Measurements from ENCODE around the gene BAMBI.

BAMBI gene

DNA sequence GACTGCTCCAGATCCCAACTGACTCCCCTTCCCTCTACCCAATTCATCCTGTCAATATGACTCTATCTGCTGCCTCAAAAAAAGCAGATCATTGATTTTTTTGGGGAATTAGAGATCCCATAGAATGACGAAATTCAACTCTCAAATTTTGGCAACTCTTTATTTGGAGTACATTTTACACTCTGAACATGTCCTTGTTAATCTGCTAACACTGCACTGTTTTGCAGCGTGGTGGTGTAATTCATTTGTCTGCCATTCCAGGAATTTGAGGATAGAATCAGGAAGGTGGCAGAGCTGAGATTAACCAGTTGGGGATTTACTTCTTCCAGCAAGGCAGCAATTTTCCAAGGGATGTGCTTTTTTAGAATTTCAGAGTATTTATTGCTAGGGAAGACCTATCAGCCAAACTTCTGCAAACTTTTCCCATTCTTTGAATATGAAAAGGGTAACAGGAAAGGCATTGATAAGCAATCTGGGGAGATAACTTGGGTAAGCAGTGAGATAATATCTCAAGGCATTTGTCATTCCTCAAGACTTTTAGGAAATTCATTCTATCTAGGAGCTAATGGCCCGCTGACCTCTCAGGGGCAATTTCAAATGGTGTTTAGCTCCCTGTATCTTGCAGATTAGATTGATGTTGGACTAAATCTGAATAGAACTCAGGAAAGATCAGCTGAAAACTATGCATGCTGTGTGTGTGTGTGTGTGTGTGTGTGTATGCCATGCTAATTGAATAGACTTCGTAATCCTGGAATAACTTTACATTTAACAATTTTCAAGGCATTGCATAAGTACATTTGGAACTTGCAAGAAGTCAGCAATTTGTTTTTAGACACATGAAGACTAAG is 9.7 kb downstream of the BAMBI start:
- Histone ChIP-seq H4K20me1 (peaks cover 0 to 23% (median 3%) of the 10 kb centered on the region in 11 experiments; a peak in 11 of 22 replicates), H3K9ac (no peak overlapping the region), H3K36me3 (peaks cover 0 to 28% (median 23%) of the 10 kb centered on the region in 11 experiments; a peak in 15 of 22 replicates), H3K27ac (no peak overlapping the region), H3K9me3 (replicated peaks in 1 of 11) (no peaks in the 10 kb centered on the region), H3K4me3 (no peak overlapping the region), H3K4me1 (peaks cover 9 to 50% (median 28%) of the 10 kb centered on the region in 10 experiments; a peak in 19 of 20 replicates), H3K4me2 (no peak overlapping the region), H3K27me3 (no peaks in the 10 kb centered on the region)
- no peak for TF ChIP-seq Cebpa-rat (IDR thresholded peaks at IDR 0.05)

- H3K4me2 ChIP-seq: 0 out of 22 replicates have a peak overlapping the region, but pooled peaks of 1 of the 11 experiments have one; percentile 3
- H4K20me1 ChIP-seq: peaks cover 0 to 17% (median 0%) of the 10 kb centered on the region in 11 experiments; a peak in 2 of 22 replicates
- H3K36me3 ChIP-seq: peaks cover 0 to 23% (median 17%) of the 10 kb centered on the region in 11 experiments; a peak in 13 of 22 replicates
- no peaks in the 10 kb centered on the region for H3K27me3 ChIP-seq
- no peak for TF ChIP-seq Cebpa-rat (IDR thresholded peaks at IDR 0.05)
- H3K9ac ChIP-seq: no peak overlapping the region
- H3K4me1 ChIP-seq: peaks cover 9 to 44% (median 24%) of the 10 kb centered on the region in 10 experiments; a peak in 19 of 20 replicates
- no peak overlapping the region for H3K27ac ChIP-seq
- no peak overlapping the region for H3K4me3 ChIP-seq
- H3K9me3 ChIP-seq (replicated peaks in 1 of 11): no peaks in the 10 kb centered on the region
These were observed 10.3 kb downstream of the BAMBI start for GRCh38 chr10:28687683-28688001.

- Histone ChIP-seq H3K27me3 (no peaks in the 10 kb centered on the region), H3K4me3 (no peak overlapping the region), H3K36me3 (no peaks in the 10 kb centered on the region), H4K20me1 (no peaks in the 10 kb centered on the region), H3K4me2 (no peak overlapping the region), H3K9ac (no peak overlapping the region), H3K9me3 (replicated peaks in 1 of 11) (no peaks in the 10 kb centered on the region), H3K27ac (no peak overlapping the region), H3K4me1 (peaks cover 0 to 15% (median 3%) of the 10 kb centered on the region in 10 experiments; a peak in 7 of 20 replicates)
- TF ChIP-seq Cebpa-rat (IDR thresholded peaks at IDR 0.05): no peak
These were observed 13.2 kb downstream of the BAMBI start for GRCh38 chr10:28690545-28690944.

GRCh38 chr10:28691187-28691694 is 13.9 kb downstream of the BAMBI start:
- Histone ChIP-seq H3K9ac (no peak overlapping the region), H3K36me3 (no peaks in the 10 kb centered on the region), H3K4me3 (no peak overlapping the region), H3K27ac (no peak overlapping the region), H3K9me3 (replicated peaks in 1 of 11) (no peaks in the 10 kb centered on the region), H3K27me3 (no peaks in the 10 kb centered on the region), H3K4me2 (no peak overlapping the region), H4K20me1 (no peaks in the 10 kb centered on the region), H3K4me1 (peaks cover 0 to 10% (median 2%) of the 10 kb centered on the region in 10 experiments; a peak in 5 of 20 replicates)
- TF ChIP-seq Cebpa-rat (IDR thresholded peaks at IDR 0.05): no peak

DNA sequence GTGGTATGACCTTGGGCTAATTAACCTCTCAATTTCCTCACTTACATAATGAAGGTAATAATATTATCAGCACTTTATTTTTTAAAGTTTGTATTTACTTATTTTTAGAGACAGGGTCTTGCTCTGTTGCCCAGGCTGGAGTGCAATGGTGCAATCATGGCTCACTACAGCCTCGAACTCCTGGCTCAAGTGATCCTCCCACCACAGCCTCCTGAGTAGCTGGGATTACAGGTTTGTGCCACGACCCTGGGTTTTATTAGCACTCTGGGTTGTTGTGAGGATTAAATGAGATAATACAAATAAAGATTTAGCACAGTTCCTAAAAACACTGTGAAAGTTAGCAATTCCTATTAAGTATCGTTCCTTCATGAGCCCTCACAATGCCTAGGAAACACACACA is 14.7 kb downstream of the BAMBI start:
- Histone ChIP-seq H3K36me3 (no peaks in the 10 kb centered on the region), H3K9ac (no peak overlapping the region), H3K9me3 (replicated peaks in 1 of 11) (no peaks in the 10 kb centered on the region), H4K20me1 (no peaks in the 10 kb centered on the region), H3K4me1 (peaks cover 0 to 9% (median 2%) of the 10 kb centered on the region in 10 experiments; a peak in 5 of 20 replicates), H3K4me3 (no peak overlapping the region), H3K27me3 (no peaks in the 10 kb centered on the region), H3K27ac (no peak overlapping the region), H3K4me2 (no peak overlapping the region)
- no peak for TF ChIP-seq Cebpa-rat (IDR thresholded peaks at IDR 0.05)

GRCh38 chr10:28694530-28694929 is 17.2 kb downstream of the BAMBI start:
- Histone ChIP-seq H3K9ac (no peak overlapping the region), H3K4me3 (no peak overlapping the region), H3K36me3 (no peaks in the 10 kb centered on the region), H3K9me3 (replicated peaks in 1 of 11) (no peaks in the 10 kb centered on the region), H3K27ac (no peak overlapping the region), H3K4me2 (no peak overlapping the region), H4K20me1 (no peaks in the 10 kb centered on the region), H3K4me1 (no peaks in the 10 kb centered on the region), H3K27me3 (no peaks in the 10 kb centered on the region)
- no peak for TF ChIP-seq Cebpa-rat (IDR thresholded peaks at IDR 0.05)

GRCh38 chr10:28698075-28698474 is 20.8 kb downstream of the BAMBI start:
- no peak overlapping the region for H3K4me2 ChIP-seq
- no peaks in the 10 kb centered on the region for H4K20me1 ChIP-seq
- no peaks in the 10 kb centered on the region for H3K27me3 ChIP-seq
- no peak overlapping the region for H3K27ac ChIP-seq
- no peak overlapping the region for H3K4me3 ChIP-seq
- no peak overlapping the region for H3K9ac ChIP-seq
- H3K4me1 ChIP-seq: no peaks in the 10 kb centered on the region
- H3K9me3 ChIP-seq (replicated peaks in 1 of 11): 0 out of 22 replicates have a peak, but pooled peaks cover 0 to 4% (median 0%) of the 10 kb centered on the region in 11 experiments
- TF ChIP-seq Cebpa-rat (IDR thresholded peaks at IDR 0.05): no peak
- H3K36me3 ChIP-seq: no peaks in the 10 kb centered on the region

DNA sequence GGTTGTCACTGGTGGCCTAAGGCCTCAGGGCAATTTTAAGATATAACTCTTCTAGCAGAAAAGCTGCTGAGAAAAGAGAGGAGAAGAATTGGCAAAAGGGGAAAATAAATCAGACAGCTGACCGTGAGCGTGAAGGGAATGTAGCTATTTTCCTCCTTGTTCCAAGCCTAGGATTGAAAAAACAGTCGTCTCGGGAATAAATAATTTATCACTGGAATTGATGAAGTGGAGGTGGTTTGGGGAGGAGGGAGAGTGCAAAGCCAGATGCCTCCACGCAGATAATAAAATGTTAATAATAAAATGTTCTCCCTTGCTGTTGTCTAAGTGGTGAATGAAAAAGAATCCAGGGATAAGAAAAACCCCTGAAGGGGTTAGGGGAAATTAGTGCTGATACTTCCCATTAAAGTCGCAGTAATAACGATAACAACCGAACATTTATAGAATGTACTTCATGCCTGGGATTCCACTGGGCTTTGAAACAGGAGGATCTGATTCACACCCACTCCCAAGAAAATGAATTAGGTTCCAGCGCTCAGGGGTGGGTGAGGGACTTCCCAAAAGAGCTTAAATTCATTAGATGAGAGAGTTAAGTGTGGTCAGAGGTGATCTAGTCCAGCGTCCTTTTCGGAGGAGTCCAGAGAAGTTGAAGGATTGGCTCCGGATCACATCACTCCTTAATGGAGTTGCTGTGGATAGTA is 27.3 kb downstream of the BAMBI start:
- no peak overlapping the region for H3K9ac ChIP-seq
- no peaks in the 10 kb centered on the region for H3K36me3 ChIP-seq
- H3K27ac ChIP-seq: no peak overlapping the region
- H3K4me2 ChIP-seq: no peak overlapping the region
- H4K20me1 ChIP-seq: no peaks in the 10 kb centered on the region
- 0 out of 22 replicates have a peak, but pooled peaks cover 0 to 4% (median 0%) of the 10 kb centered on the region in 11 experiments for H3K9me3 ChIP-seq (replicated peaks in 1 of 11)
- no peaks in the 10 kb centered on the region for H3K27me3 ChIP-seq
- no peak for TF ChIP-seq Cebpa-rat (IDR thresholded peaks at IDR 0.05)
- no peaks in the 10 kb centered on the region for H3K4me1 ChIP-seq
- H3K4me3 ChIP-seq: no peak overlapping the region

- H3K9ac ChIP-seq: no peak overlapping the region
- no peak for TF ChIP-seq Cebpa-rat (IDR thresholded peaks at IDR 0.05)
- H4K20me1 ChIP-seq: no peaks in the 10 kb centered on the region
- H3K4me3 ChIP-seq: no peak overlapping the region
- H3K4me1 ChIP-seq: no peaks in the 10 kb centered on the region
- no peaks in the 10 kb centered on the region for H3K27me3 ChIP-seq
- H3K27ac ChIP-seq: no peak overlapping the region
- H3K9me3 ChIP-seq (replicated peaks in 1 of 11): 0 out of 22 replicates have a peak, but pooled peaks cover 0 to 2% (median 0%) of the 10 kb centered on the region in 11 experiments
- no peaks in the 10 kb centered on the region for H3K36me3 ChIP-seq
- H3K4me2 ChIP-seq: no peak overlapping the region
These were observed 28.2 kb downstream of the BAMBI start for GRCh38 chr10:28705472-28705871.

All from BLaER1 treated with 17β-estradiol and CSF1 and Interleukin-3, amounts not matched to agents 10 nM and 100 nM (cell line).